ENCODE data around the gene SH2D2A.

The SH2D2A gene

DNA sequence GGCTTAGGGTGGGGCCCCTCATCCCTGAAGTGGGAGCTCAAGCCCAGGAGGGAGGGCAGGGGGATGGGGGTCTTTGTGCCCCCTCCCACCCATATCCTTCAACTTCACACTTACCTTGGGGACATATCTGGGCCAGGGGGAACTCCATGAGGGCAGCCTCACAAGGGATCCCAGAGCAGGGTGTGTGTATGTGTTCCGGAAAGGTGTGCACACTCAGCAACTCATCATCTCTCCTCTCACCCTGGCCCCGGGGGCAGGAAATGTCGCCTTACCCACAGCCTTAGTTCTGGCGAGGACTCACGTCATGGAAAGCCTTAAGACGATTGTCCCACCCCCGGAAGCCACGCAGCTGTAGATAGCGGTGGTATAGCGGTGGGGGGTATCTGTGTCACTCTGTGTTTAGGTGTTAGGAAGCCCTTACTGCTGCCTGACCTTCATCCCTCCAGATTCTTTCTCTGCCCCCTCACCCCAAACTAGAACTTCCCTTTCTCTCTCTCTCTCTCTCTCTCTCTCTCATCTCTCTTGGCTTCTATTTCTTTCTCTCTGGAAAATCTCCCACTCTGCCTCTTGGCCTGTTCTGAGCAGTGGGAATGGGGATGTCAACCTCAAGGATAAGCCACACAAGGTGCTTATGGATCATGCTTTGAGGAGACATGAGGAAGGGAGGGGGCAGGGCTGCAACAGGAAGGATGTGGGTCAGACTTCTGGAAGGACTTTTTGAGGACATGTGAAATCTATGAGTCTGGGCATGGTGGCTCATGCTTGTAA lies at the start of gene SH2D2A:
Gene SH2D2A (minus strand): TSS at position 288 of the 768 bp plus-strand sequence. CDS start 140 bp downstream, at position 148.
- peak; percentile 95 for DNase-seq (ENCODE audit: low spot score)

DNA sequence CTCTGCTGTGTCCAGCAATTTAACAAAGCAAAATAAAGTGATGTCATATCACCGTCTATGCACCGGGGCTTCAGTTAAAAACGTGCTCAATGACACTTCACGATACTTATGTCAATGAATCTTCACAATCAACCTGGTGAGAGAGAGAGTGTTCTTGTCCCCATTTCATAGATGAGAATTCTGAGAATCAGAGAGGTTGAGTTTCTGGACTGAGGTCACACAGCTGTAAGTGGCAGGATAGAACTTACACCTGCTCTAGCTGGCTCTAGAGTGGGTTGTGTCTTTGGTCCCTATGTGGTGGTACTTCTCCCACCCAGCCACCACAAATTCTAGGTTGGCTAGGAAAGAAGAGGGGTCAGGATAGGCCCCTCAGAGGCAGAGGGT lies 49.2 kb upstream of the SH2D2A start:
- no peak for DNase-seq (ENCODE audit: low spot score)

DNA sequence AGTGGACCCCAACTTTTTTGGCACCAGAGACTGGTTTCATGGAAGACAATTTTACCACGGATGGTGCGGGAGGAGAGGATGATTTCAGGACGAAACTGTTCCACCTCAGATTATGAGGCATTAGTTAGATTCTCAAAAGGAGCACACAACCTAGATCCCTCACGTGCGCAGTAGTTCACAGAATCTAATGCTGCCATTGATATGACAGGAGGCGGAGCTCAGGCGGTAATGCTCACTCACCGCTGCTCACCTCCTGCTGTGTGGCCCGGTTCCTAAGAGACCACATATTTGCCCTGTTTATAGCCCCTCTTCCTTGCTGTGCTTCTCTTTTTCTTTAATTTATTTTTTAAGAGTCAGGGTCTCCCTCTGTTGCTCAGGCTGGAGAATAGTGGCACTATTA lies 48.6 kb upstream of the SH2D2A start:
- no peak for DNase-seq (ENCODE audit: low spot score)

DNA sequence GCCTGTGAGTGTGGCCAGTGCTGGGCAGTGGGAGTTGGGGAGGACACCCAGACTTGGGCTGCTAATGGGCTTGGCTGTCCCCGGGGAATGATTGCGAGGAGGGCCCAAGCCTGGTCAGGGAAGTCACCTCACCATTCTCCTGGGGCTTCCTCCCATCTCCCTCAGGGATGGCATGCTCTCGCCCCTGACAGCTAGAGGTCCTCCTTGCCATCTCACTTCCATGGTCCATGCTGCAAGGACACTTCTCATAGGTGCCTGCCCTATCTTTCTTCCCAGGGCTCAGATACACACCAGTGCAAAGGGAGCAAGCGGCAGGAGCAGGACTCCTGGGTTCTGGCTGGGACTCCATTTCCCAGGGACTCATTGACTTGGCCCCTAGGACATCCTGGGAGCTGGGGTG lies 48.1 kb upstream of the SH2D2A start:
- DNase-seq (ENCODE audit: low spot score) = no peak

DNA sequence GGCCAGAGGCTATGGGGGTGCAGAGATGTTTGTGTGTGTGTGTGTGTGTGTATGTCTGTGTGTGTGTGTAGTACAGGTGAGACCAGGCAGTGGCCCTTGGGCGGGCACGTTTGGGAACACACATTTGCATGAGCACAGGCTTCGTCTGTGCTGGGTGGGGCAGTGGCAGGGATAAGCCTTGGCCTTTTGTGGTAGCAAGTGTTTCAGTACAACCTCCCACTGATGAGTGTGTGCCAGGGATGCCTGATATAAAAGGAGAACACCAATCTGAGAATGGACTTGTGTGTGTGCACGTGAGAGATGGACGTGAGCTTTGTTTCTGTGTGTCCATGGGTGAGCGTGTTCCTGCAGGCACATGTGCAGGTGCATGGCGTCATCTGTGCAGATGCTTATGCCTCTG lies 47.0 kb upstream of the SH2D2A start:
- DNase-seq (ENCODE audit: low spot score) = no peak

DNA sequence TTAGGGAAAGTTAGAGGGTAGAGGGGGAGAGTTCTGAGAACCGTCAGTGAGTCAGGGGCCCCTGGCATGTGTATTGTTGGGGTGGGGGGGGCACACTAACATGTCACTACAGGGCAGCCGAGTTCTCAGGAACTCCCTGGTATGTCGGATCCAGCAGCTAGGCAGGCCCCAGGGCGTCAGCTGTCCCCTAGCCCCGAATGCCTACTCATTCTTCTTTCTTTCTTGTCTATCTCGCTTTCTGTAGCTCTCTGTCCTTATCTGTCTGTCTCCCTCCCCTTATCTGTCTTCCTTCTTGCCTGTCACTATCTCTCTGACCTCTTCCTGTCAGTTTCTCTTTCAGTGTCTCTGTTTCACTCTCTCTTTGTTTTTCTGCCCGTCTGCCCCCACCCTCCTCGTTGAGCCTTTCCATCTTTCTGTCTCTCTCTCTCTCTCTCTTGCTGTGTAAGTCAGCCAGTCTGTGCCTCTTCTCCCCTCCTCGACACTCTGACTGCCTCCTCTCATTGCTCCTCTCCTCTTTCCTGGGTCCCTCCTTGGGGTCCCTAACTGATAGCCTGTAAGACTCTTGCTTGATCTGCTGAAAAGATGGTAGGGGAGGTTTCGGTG lies 46.5 kb upstream of the SH2D2A start:
- DNase-seq (ENCODE audit: low spot score) = peak; percentile 50

DNA sequence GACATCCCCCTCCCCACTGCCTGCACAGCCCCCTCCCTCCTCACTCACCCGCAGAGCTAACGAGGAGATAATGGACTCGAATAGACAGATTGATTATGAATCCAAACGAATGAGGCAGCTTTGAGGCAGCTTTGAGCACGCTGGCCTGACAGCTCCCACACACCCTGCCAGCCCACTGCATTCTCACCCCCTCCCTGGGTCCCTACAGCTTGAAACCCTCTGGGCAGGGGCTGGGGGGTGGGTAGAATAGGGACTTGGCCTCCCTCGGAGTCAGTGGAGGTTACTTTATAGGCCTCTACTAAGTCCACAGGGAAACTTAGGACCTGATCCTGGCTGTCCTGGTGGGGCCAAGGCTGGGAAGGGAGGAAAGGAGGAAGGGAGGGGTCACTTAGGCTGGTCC lies 45.9 kb upstream of the SH2D2A start:
- DNase-seq (ENCODE audit: low spot score) = no peak

DNA sequence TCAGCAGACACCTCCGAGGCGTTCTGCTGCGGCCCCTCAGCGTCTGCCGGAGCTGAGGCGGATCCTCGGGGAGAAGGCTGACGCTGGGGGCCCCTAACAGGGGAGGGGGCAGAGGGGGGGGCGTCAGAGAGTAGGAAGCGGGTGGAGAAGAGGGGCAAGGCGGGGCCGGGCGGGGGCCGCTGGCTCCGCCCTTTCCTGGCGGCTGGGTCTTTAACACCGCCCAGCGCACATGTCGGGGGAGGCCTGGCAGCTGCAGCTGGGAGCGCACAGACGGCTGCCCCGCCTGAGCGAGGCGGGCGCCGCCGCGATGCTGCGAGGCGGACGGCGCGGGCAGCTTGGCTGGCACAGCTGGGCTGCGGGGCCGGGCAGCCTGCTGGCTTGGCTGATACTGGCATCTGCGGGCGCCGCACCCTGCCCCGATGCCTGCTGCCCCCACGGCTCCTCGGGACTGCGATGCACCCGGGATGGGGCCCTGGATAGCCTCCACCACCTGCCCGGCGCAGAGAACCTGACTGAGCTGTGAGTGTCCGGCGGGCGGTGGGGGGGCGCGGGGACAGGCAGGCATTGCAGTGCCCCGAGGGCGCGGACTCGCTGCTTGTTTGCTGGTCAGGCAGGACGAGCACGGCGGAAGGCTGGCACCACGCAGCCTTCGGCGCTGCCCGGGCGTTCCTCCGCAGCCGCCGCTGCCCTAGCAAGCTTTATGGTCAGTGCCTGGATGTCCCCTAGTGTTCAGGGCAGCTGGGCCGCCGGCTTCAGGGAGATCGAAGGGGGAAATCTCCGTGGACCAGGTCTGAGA lies 44.2 kb upstream of the SH2D2A start, which contains the start of gene NTRK1:
Gene NTRK1 (plus strand): TSS at position 238 of the 796 bp plus-strand sequence. CDS start 70 bp downstream, at position 308.
- DNase-seq (ENCODE audit: low spot score) = peak; percentile 34

DNA sequence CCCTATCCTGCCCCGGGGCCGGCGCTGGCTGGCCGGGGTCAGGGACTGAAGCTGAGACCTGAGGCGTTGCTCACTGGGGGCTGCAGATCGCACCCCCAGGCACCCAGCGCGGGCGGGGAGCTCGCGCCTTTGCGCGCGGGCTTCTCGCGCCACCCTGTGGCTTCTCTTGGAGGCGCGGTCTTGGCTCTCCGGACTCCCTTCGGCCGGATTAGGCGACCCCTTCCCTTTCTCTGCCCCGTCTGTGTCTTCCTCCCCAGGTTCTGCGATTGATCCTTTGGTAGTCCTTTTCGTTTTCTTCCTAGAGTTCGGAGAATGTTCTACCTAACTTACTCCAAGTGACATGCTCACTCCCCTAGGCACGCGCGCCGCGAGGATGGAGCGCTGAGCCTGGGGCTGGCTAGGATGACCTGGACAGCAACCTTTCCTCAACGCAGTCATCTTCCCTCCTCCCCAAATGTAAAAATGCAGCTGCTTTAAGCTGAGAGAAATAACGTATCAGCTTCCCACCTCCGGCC lies 43.5 kb upstream of the SH2D2A start:
- peak; percentile 51 for DNase-seq (ENCODE audit: low spot score)

DNA sequence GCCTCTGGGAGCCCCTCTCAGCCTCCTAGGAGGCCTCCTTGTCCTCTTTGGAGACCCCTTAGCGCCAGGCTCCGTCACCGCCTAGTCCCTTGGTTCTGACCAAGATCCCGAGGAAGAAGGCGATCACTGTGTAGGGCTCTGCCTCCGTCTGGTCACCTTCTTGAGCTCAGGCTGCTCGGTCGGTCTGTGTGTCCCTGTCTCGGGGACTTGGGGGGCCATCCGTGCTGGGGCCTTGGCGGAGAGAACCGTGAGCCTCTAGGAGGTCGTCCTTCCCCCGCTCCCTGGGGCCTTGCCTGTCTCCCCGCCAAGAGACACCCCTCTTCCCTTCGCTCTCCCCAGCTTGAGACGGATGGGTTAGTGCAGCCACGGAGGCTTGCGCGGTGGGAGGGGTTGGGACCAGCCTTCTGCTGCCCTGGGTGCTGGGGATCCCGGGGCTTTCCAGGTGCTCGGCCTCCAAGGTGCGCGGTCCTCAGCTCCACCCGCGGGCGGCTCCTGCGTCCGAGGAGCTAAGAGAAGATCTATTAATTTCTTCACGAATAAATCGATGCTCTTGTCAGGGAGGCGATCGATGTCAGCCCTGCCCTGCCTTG lies 43.0 kb upstream of the SH2D2A start:
- no peak for DNase-seq (ENCODE audit: low spot score)

DNA sequence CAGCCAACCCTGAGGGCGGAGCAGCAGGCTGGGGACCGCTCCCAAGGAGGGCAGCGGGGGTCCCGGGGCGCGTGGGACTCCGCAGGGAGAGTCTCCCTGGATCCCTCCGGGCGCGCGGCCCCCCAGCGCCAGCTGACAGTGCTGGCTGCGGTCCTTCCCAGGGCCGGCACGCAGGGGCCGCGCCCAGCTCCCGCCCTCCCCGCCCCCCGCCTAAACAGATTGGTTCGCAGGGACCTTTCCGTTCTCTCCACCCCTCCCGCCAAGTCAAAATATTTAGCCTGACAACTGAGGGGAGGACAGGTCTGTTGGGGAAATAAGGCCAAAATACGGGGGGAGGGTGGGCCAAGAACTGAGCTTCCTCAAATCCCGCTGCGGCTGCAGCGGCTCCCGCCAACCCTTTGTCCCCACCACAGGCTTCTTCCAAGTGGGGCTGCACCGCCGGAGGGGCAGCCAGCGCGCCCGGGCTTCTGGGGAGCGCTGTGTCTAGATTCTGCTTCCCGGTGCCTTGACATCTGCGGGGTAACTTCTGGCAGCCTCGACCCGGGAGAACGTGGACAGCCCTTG lies 42.4 kb upstream of the SH2D2A start, which contains the start of gene INSRR:
Gene INSRR (minus strand): TSS at position 159 of the 564 bp plus-strand sequence. CDS start 496 bp downstream, outside the sequence.
- no peak for DNase-seq (ENCODE audit: low spot score)

DNA sequence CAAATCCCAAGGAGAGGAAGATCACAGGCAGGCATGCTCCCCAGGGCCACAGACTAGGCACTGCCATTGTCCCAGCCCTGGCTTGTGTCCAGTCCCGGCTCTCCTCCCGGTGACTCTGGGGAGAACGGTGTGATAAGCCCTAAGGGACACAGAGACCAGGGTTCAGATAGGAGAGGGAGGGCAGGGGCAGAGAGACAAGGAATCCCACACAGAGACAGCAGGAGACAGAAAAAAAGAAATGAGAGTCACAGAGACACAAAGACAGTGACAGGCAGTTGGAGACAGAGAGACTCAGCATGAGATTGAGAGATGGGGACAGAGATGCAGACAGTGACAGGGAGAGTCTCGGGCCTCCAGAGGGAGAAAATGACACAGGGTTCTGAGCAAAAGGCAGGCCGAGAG lies 41.9 kb upstream of the SH2D2A start:
- DNase-seq (ENCODE audit: low spot score) = no peak

DNA sequence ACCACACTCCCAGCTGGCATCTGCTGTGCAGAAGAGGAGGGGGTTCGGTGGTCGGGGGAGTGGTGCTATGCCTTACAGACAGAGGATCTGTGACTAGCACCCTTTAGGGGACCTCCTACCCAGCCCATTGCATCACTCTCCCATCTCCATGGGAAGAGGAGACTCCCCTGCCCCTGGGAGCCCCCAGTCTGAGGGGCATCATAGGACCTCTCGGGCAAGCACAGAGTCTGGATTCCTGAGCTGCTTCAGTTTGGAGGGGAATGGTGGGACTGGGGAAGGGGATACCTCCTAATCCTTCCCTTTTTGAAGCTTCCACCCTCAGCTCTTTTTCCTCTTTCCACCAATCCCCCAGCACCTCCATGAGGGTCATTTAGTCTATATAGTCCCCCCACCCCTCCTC lies 40.9 kb upstream of the SH2D2A start:
- DNase-seq (ENCODE audit: low spot score) = no peak

DNA sequence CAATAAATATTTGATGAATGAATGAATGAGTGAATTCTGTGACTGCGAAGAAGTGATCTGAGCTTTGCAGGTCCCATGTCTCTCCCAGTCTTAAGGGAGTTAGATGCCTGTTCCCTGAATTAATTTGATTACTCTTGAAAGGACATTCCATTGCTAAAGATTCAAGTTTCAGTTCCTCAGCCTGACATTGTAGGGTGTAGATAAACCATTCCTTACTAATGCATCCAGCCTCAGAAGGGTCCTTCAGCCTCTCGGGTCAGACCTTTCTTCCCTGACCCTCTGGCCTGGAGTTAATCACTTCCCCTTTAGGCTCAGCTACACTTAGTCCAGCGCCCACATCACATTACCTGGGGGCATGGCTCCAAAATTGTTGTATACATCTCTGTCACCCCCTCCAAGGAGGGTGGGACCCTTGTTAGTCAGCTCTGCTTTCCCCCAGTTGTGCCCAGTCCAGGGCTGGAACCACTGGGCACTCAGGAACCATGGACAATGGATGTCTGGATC lies 39.7 kb upstream of the SH2D2A start:
- DNase-seq (ENCODE audit: low spot score) = no peak

DNA sequence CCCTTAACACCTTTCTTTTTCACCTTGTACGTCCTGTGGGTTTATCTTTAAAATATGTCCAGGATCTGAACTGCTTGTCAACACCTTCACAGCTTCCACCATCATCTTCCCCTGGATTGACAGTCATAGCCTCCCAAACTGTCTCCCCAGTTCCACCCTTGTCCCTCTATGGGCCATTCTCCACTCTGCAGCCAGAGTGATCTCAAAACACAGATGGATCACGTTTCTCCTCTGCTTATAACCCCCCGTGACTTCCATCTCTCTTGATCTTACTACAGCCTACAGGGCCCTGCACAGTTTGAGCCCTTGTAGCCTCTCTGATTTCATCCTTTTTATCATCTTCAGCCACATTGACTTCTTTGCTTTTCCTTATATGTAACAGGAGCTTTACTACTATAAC lies 38.0 kb upstream of the SH2D2A start:
- no peak for DNase-seq (ENCODE audit: low spot score)

DNA sequence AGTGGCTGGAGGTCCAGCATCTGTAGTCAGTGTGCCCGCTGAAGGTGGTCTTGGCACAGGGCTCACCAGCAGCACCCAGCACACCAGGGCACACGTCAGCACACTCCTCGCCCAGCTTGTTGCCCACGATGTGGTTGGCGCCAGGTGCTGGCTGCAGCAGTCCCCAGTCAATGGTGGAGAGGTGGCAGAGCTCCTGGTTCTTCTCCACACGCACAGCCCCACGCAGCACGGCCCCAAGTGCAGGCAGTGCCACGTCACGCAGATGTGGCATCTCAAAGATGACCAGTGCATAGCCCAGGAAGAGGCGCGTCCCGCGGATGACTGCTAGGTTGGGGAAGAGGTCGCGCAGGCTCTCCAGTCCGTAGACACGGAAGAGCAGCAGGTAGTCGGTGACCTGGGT lies 37.1 kb upstream of the SH2D2A start:
- DNase-seq (ENCODE audit: low spot score) = no peak

DNA sequence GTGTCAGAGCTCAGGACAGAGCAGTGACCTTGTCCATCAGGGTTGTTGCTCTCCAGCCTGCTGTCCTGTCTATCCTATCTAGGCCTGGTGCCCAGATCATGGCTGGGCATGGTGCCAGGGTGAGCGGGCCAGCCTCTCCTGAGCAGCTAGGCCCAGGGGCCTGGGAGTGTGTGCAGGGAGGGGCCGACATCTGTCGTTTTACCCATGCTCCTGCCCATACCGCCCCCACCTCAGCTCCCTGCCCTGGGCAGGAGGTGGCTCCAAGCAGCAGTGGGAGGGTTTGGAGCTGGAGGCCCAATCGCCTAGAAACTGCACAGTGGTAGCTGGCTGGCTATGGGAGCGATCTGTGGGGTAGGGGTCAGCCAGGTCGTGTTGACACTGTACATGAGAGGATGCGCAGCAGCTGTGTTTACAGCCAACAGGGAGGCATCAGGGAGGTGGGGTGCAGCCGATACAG lies 35.8 kb upstream of the SH2D2A start:
- no peak for DNase-seq (ENCODE audit: low spot score)

DNA sequence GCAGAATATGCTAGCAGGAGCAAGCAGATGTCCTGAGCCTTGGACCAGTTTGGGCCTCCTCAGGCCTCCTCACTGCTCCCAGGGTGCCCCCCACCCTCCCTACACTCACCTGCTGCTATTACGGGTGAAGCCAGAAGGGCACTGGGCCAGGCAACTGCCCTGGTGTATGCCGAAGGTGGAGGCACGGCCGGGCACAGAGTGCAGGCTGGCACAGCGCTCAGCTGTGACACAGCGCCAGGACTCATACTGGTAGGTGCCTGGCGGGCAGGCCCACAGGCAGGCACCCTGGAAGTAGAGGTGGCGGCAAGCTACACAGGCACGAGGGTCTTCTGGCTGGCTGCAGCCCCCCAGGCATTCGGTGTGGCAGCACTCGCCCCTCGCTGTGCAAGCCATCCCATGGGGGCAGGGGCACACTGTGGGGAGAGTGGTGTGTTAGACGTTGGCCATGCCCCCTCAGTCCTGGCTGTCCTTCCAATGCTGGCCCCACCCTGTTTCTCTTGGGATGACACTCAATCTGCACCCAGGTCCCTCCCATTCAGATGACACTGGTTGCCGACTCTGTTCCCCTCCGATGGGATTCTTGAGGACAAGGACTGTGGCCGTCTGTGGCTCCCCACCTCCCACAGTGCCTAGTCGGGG lies 35.2 kb upstream of the SH2D2A start:
- DNase-seq (ENCODE audit: low spot score) = no peak

DNA sequence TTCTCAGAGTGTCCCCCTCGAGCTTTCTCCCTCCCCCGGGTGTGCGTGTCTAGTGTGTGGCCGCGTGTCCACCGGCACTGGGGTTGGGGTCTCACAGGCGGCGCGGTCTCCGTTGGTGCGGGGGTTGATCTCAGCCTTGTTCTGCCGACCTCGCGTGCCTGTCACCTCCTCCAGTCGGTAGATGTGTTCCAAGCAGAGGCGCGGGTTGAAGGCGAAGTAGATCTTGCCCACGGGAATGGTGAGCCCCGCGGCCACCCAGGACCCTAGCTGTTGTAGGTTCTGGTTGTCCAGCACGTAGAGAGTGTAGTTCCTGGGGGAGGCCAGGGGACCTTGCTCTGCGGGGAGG lies 32.5 kb upstream of the SH2D2A start:
- no peak for DNase-seq (ENCODE audit: low spot score)

DNA sequence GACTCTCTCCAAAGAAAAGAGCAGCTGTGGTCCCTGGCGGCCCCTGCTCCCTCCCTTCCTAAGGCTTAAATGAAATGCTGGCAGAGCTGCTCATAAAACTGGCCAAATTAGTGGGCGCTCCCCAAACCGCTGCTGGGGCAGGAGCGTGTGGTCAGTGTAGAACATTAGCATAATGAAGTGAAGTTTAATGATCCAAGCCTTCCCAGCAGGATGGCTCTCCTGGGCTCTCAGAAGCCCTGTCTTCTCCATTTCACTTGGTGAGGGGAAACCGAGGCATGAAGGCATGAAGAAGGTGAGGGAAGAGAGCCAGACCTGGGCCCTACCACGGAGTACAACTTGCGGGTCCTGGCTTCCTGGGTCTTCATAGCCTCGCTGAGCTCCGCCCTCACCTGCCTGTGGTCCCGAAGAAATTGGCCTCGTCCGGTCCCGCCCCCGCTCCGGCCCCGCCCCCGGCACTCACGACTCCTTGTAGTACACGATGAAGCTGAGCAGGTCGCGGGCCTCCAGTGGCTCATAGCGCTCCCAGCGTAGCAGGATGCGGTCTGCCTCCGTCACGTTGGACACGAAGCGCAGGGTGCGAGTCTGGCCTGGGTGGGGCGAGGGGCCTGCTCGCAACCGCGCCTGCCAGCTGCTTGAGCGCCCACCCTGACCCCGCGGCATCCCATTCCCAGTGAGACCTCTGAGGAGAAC lies 32.0 kb upstream of the SH2D2A start:
- DNase-seq (ENCODE audit: low spot score) = peak; percentile 53
